GM12878 (cell line): Measurements from ENCODE around the gene HM13.

Source experiments
- CBFB ChIP-seq: IDR thresholded peaks from 2 replicates; pipeline ENCODE4 v1.6.1; 2016; ENCODE audit warnings: antibody characterized with exemption, low read depth
- CREB1 ChIP-seq: IDR thresholded peaks from 2 replicates; pipeline ENCODE4 v1.6.1; 2012; ENCODE audit warnings: low read depth, mild to moderate bottlenecking, inconsistent platforms
- E2F8 ChIP-seq: fragments of 450-650 bp; IDR thresholded peaks from 2 replicates; pipeline ENCODE4 v1.6.1; 2018; ENCODE audit warnings: mild to moderate bottlenecking, low read depth, moderate library complexity; ENCODE audit not compliant: partially characterized antibody
- HDAC2 ChIP-seq: fragments of 200-600 bp; sonication (generic); IDR thresholded peaks from 2 replicates; pipeline ENCODE4 v1.6.1; 2017
- NBN ChIP-seq: fragments of 450-650 bp; IDR thresholded peaks from 2 replicates; pipeline ENCODE4 v1.6.1; 2016
- POLR2A ChIP-seq: IDR thresholded peaks from 2 replicates; pipeline ENCODE4 v1.6.1; 2011; ENCODE audit warnings: low read depth, mild to moderate bottlenecking, low read length
- RAD21 ChIP-seq: IDR thresholded peaks from 2 replicates; pipeline ENCODE4 v1.6.1; 2011; ENCODE audit warnings: mild to moderate bottlenecking, low read depth, low read length, moderate library complexity; ENCODE audit not compliant: insufficient read depth
- RAD51 ChIP-seq: fragments of 450-650 bp; IDR thresholded peaks from 2 replicates; pipeline ENCODE4 v1.6.1; 2016; ENCODE audit warnings: moderate library complexity, mild to moderate bottlenecking, inconsistent platforms
- SIX5 ChIP-seq: IDR thresholded peaks from 2 replicates; pipeline ENCODE4 v1.6.1; 2011; ENCODE audit warnings: mild to moderate bottlenecking, low read depth, low read length, moderate library complexity; ENCODE audit not compliant: severe bottlenecking
- SMAD1 ChIP-seq: fragments of 450-650 bp; IDR thresholded peaks from 2 replicates; pipeline ENCODE4 v1.6.1; 2018; ENCODE audit warnings: mild to moderate bottlenecking, low read depth; ENCODE audit not compliant: partially characterized antibody
- SMC3 ChIP-seq: IDR thresholded peaks from 2 replicates; pipeline ENCODE4 v1.6.1; 2011; ENCODE audit warnings: low read length, improper control_type of control experiment, borderline replicate concordance
- USF2 ChIP-seq: IDR thresholded peaks from 2 replicates; pipeline ENCODE4 v1.6.1; 2011; ENCODE audit warnings: low read depth, low read length, improper control_type of control experiment, borderline replicate concordance
- YY1 ChIP-seq: IDR thresholded peaks from 2 replicates; pipeline ENCODE4 v1.6.1; 2011; ENCODE audit warnings: low read depth, mild to moderate bottlenecking, low read length
- TF ChIP-seq, protein P1 (sequence below): IDR thresholded peaks from 2 replicates; pipeline ENCODE4 v1.6.1; 2012; ENCODE audit warnings: improper control_type of control experiment, low read depth, low read length; ENCODE audit not compliant: insufficient replicate concordance

DNA sequence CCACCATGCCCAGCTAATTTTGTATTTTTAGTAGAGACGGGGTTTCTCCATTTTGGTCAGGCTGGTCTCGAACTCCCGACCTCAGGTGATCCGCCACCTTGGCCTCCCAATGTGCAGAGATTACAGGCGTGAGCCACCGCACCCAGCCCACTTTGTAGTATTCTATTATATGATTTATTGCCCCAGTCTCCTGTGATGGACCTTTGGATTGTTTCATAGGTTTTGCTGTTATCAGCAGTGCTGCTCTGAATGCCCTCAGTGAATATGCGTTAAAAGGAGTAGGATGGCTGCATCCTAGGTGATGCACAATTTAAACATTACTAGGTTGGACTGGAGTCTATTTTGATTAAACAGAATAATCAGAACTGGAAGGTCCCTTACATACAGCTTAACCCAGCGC, 101.2 kb downstream of the HM13 start:
- TF ChIP-seq, protein P1, sequence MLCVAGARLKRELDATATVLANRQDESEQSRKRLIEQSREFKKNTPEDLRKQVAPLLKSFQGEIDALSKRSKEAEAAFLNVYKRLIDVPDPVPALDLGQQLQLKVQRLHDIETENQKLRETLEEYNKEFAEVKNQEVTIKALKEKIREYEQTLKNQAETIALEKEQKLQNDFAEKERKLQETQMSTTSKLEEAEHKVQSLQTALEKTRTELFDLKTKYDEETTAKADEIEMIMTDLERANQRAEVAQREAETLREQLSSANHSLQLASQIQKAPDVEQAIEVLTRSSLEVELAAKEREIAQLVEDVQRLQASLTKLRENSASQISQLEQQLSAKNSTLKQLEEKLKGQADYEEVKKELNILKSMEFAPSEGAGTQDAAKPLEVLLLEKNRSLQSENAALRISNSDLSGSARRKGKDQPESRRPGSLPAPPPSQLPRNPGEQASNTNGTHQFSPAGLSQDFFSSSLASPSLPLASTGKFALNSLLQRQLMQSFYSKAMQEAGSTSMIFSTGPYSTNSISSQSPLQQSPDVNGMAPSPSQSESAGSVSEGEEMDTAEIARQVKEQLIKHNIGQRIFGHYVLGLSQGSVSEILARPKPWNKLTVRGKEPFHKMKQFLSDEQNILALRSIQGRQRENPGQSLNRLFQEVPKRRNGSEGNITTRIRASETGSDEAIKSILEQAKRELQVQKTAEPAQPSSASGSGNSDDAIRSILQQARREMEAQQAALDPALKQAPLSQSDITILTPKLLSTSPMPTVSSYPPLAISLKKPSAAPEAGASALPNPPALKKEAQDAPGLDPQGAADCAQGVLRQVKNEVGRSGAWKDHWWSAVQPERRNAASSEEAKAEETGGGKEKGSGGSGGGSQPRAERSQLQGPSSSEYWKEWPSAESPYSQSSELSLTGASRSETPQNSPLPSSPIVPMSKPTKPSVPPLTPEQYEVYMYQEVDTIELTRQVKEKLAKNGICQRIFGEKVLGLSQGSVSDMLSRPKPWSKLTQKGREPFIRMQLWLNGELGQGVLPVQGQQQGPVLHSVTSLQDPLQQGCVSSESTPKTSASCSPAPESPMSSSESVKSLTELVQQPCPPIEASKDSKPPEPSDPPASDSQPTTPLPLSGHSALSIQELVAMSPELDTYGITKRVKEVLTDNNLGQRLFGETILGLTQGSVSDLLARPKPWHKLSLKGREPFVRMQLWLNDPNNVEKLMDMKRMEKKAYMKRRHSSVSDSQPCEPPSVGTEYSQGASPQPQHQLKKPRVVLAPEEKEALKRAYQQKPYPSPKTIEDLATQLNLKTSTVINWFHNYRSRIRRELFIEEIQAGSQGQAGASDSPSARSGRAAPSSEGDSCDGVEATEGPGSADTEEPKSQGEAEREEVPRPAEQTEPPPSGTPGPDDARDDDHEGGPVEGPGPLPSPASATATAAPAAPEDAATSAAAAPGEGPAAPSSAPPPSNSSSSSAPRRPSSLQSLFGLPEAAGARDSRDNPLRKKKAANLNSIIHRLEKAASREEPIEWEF = no peak
- TF ChIP-seq USF2 (no peak), YY1 (no peak), POLR2A (no peak), E2F8 (no peak), NBN (no peak), SMAD1 (no peak), HDAC2 (no peak), RAD21 (no peak), CBFB (no peak), SIX5 (no peak), CREB1 (no peak), SMC3 (no peak), RAD51 (no peak)
